Uterus (tissue), 4 donors: ENCODE results near the gene PLCD4. TPM values are rescaled to one million over a fixed set of nuclear protein-coding genes. Genes with fewer than 3 reads are reported as not detected.

ENCODE experiments used
- DNase-seq, 2 donors: peaks; one replicate each; pipeline ENCODE4 v3.0.0-alpha.2; 2019 to 2020
- H3K27ac ChIP-seq, 2 donors: fragments of 200-600 bp; sonication (generic); 1 replicate in 1 of 2; 2 replicates in 1 of 2; pipeline ENCODE4 v1.5.1; 2016 to 2018
- H3K27me3 ChIP-seq, 2 donors: fragments of 200-600 bp; sonication (generic); one replicate each; pipeline ENCODE4 v1.5.1; 2018 to 2019; ENCODE audit warnings: control low read depth in 1 of 2
- H3K36me3 ChIP-seq, 2 donors: fragments of 200-600 bp; sonication (generic); one replicate each; pipeline ENCODE4 v1.5.1; 2019; ENCODE audit warnings: control low read depth in 1 of 2
- H3K4me1 ChIP-seq, 2 donors: fragments of 200-600 bp; sonication (generic); one replicate each; pipeline ENCODE4 v1.5.1; 2018 to 2019; ENCODE audit warnings: control low read depth in 1 of 2
- H3K4me3 ChIP-seq, 2 donors: fragments of 200-600 bp; sonication (generic); 1 replicate in 1 of 2; 2 replicates in 1 of 2; pipeline ENCODE4 v1.5.1; 2018 to 2019; ENCODE audit warnings: mild to moderate bottlenecking in 1 of 2
- H3K9me3 ChIP-seq, 2 donors: fragments of 200-600 bp; sonication (generic); one replicate each; pipeline ENCODE4 v1.5.1; 2019; ENCODE audit warnings: control low read depth in 1 of 2
- CTCF ChIP-seq, 4 experiments: fragments of 200-600 bp in 2 of 4; fragments of 450-650 bp in 2 of 4; sonication (generic) in 2 of 4; IDR thresholded peaks; one replicate each; pipeline ENCODE4 v1.5.1; 2016 to 2019; ENCODE audit warnings: antibody characterized with exemption in 4 of 4, mild to moderate bottlenecking in 2 of 4, moderate library complexity in 1 of 4
- POLR2A ChIP-seq, 2 donors: fragments of 450-650 bp; IDR thresholded peaks; one replicate each; pipeline ENCODE4 v1.6.1; 2016; ENCODE audit warnings: antibody characterized with exemption in 2 of 2, mild to moderate bottlenecking in 1 of 2, moderate library complexity in 1 of 2
- intact Hi-C: fragments of 100-400 bp; cut with DNase I; formaldehyde crosslinking; loops from one replicate; pipeline ENCODE4 v1.15.1; 2023; ENCODE audit warnings: low total_unique reads
- total RNA-seq, 4 donors: library from RNA; depleted of rRNA in 3 of 4; stranded (reverse); fragments of >200 nt in 3 of 4; gene quantifications; one replicate each; pipeline versions ENCODE4 v1.1.0 to v1.2.4, GENCODE V29; 2014 to 2023
- donor health status: DM: yes; HTN: yes; CAD: no.

Gene PLCD4
- total RNA-seq, 4 donors from 2014 or later: 0.26 to 2.4 (median 1.2) TPM; not detected in 1

- TF ChIP-seq CTCF (IDR thresholded peaks at IDR 0.05) (no peak), POLR2A (IDR thresholded peaks at IDR 0.05) (no peak)
- intact Hi-C loops: no loop called here
- no peaks in the 10 kb centered on the region for H3K27me3 ChIP-seq
- DNase-seq: no peak
- H3K4me1 ChIP-seq: peaks cover 0 to 13% of the 10 kb centered on the region in 2 donors
- peak overlapping the region in 1 of 2 donors; percentile 94 for H3K27ac ChIP-seq
- H3K9me3 ChIP-seq: no peaks in the 10 kb centered on the region
- H3K4me3 ChIP-seq: no peak overlapping the region
- H3K36me3 ChIP-seq: no peaks in the 10 kb centered on the region
These were observed 36.8 kb upstream of the PLCD4 start for GRCh38 chr2:218570850-218571249.

GRCh38 chr2:218576854-218577253 lies 30.8 kb upstream of the PLCD4 start:
- Histone ChIP-seq H3K4me3 (no peak overlapping the region), H3K36me3 (no peaks in the 10 kb centered on the region), H3K27me3 (no peaks in the 10 kb centered on the region), H3K9me3 (no peaks in the 10 kb centered on the region), H3K27ac (no peak overlapping the region), H3K4me1 (no peaks in the 10 kb centered on the region)
- intact Hi-C loops: no loop called here
- no peak for DNase-seq
- TF ChIP-seq POLR2A (IDR thresholded peaks at IDR 0.05): no peak
- no peak for TF ChIP-seq CTCF (IDR thresholded peaks at IDR 0.05)

- H3K4me3 ChIP-seq: no peak overlapping the region
- no peak for DNase-seq
- H3K27ac ChIP-seq: no peak overlapping the region
- H3K27me3 ChIP-seq: no peaks in the 10 kb centered on the region
- intact Hi-C loops: no loop called here
- no peaks in the 10 kb centered on the region for H3K9me3 ChIP-seq
- no peaks in the 10 kb centered on the region for H3K36me3 ChIP-seq
- TF ChIP-seq POLR2A (IDR thresholded peaks at IDR 0.05) (no peak), CTCF (IDR thresholded peaks at IDR 0.05) (no peak)
- no peaks in the 10 kb centered on the region for H3K4me1 ChIP-seq
These were observed 30.0 kb upstream of the PLCD4 start for GRCh38 chr2:218577482-218578220.

GRCh38 chr2:218578272-218578877 lies 29.3 kb upstream of the PLCD4 start:
- TF ChIP-seq CTCF (IDR thresholded peaks at IDR 0.05): no peak
- no peaks in the 10 kb centered on the region for H3K4me1 ChIP-seq
- no peaks in the 10 kb centered on the region for H3K36me3 ChIP-seq
- no peak overlapping the region for H3K4me3 ChIP-seq
- no peaks in the 10 kb centered on the region for H3K27me3 ChIP-seq
- intact Hi-C loops: no loop called here
- DNase-seq: no peak
- H3K9me3 ChIP-seq: no peaks in the 10 kb centered on the region
- H3K27ac ChIP-seq: no peak overlapping the region

- no peak for DNase-seq
- Histone ChIP-seq H3K27me3 (no peaks in the 10 kb centered on the region), H3K27ac (no peak overlapping the region), H3K4me1 (no peaks in the 10 kb centered on the region), H3K4me3 (no peak overlapping the region), H3K9me3 (no peaks in the 10 kb centered on the region), H3K36me3 (no peaks in the 10 kb centered on the region)
- intact Hi-C loops: no loop called here
- TF ChIP-seq CTCF (IDR thresholded peaks at IDR 0.05) (no peak), POLR2A (IDR thresholded peaks at IDR 0.05) (no peak)
These were observed 25.6 kb upstream of the PLCD4 start for GRCh38 chr2:218582076-218582475.
